BLaER1 treated with 17β-estradiol and CSF1 and Interleukin-3, amounts not matched to agents 10 nM and 100 nM (cell line): ENCODE measurements around the gene ZNF467.

Source experiments
- H3K27ac ChIP-seq, 11 experiments: shearing (Covaris generic); formaldehyde crosslinking; 2 replicates each; pipeline ENCODE4 v1.8.1; 2022
- H3K27me3 ChIP-seq, 11 experiments: shearing (Covaris generic); formaldehyde crosslinking; 2 replicates each; pipeline ENCODE4 v1.8.1; 2022
- H3K36me3 ChIP-seq, 11 experiments: shearing (Covaris generic); formaldehyde crosslinking; 2 replicates each; pipeline ENCODE4 v1.8.1; 2022
- H3K4me1 ChIP-seq, 10 experiments: shearing (Covaris generic); formaldehyde crosslinking; 2 replicates each; pipeline ENCODE4 v1.8.1; 2022
- H3K4me2 ChIP-seq, 11 experiments: shearing (Covaris generic); formaldehyde crosslinking; 2 replicates each; pipeline ENCODE4 v1.8.1; 2022
- H3K4me3 ChIP-seq, 10 experiments: shearing (Covaris generic); formaldehyde crosslinking; 2 replicates each; pipeline ENCODE4 v1.8.1; 2022
- H3K9ac ChIP-seq, 11 experiments: shearing (Covaris generic); formaldehyde crosslinking; 2 replicates each; pipeline ENCODE4 v1.8.1; 2022
- H3K9me3 ChIP-seq, 11 experiments: shearing (Covaris generic); formaldehyde crosslinking; replicated peaks in 1 of 11; 2 replicates each; pipeline ENCODE4 v1.8.1; 2022
- H4K20me1 ChIP-seq, 11 experiments: shearing (Covaris generic); formaldehyde crosslinking; 2 replicates each; pipeline ENCODE4 v1.8.1; 2022
- Cebpa-rat ChIP-seq, 11 experiments: shearing (Covaris generic); IDR thresholded peaks; 2 replicates each; pipeline ENCODE4 v1.8.1; 2022

ZNF467 gene

GRCh38 chr7:149760538-149760937, 12.8 kb downstream of the ZNF467 start:
- Histone ChIP-seq H3K27ac (no peak overlapping the region), H3K9me3 (peaks cover 0 to 12% (median 6%) of the 10 kb centered on the region in 11 experiments; a peak in 16 of 22 replicates), H3K9ac (no peak overlapping the region), H3K4me1 (peaks cover 0 to under 1% (median 0%) of the 10 kb centered on the region in 10 experiments; a peak in 2 of 20 replicates), H3K4me3 (no peak overlapping the region), H3K27me3 (no peaks in the 10 kb centered on the region), H4K20me1 (peaks cover 0 to 40% (median 10%) of the 10 kb centered on the region in 11 experiments; a peak in 9 of 22 replicates), H3K36me3 (peaks cover 13 to 23% (median 18%) of the 10 kb centered on the region in 11 experiments; a peak in 21 of 22 replicates), H3K4me2 (no peak overlapping the region)
- TF ChIP-seq Cebpa-rat (IDR thresholded peaks at IDR 0.05) = no peak

GRCh38 chr7:149759093-149759860, 14.1 kb downstream of the ZNF467 start:
- peaks cover 0 to 27% (median under 1%) of the 10 kb centered on the region in 11 experiments; a peak in 9 of 22 replicates for H4K20me1 ChIP-seq
- H3K4me3 ChIP-seq = no peak overlapping the region
- peaks cover 0 to 6% (median 0%) of the 10 kb centered on the region in 10 experiments; a peak in 2 of 20 replicates for H3K4me1 ChIP-seq
- H3K9ac ChIP-seq = no peak overlapping the region
- TF ChIP-seq Cebpa-rat (IDR thresholded peaks at IDR 0.05) = no peak
- H3K36me3 ChIP-seq = peaks cover under 1 to 10% (median 5%) of the 10 kb centered on the region in 11 experiments; a peak in 17 of 22 replicates
- H3K9me3 ChIP-seq = peaks cover 0 to 2% (median 0%) of the 10 kb centered on the region in 11 experiments; a peak in 1 of 22 replicates
- H3K27me3 ChIP-seq = no peaks in the 10 kb centered on the region
- no peak overlapping the region for H3K27ac ChIP-seq
- H3K4me2 ChIP-seq = no peak overlapping the region

- Histone ChIP-seq H3K9ac (no peak overlapping the region), H3K9me3 (peaks cover 0 to 5% (median 0%) of the 10 kb centered on the region in 11 experiments; a peak in 1 of 22 replicates), H3K4me1 (peaks cover 0 to 23% (median 14%) of the 10 kb centered on the region in 10 experiments; a peak in 16 of 20 replicates), H3K4me2 (peak overlapping the region in 2 of 11 experiments; percentile 42 to 53; a peak in 3 of 22 replicates), H3K27me3 (no peaks in the 10 kb centered on the region), H4K20me1 (no peaks in the 10 kb centered on the region; a peak in 1 of 22 replicates), H3K36me3 (no peaks in the 10 kb centered on the region), H3K4me3 (no peak overlapping the region), H3K27ac (no peak overlapping the region)
- TF ChIP-seq Cebpa-rat (IDR thresholded peaks at IDR 0.05) = no peak
Measured at GRCh38 chr7:149753375-149754233, 19.8 kb downstream of the ZNF467 start.

- Histone ChIP-seq H3K4me1 (peaks cover 0 to 24% (median 16%) of the 10 kb centered on the region in 10 experiments; a peak in 17 of 20 replicates), H3K4me2 (peak overlapping the region in 2 of 11 experiments; percentile 42 to 53; a peak in 5 of 22 replicates), H3K4me3 (no peak overlapping the region), H3K27ac (no peak overlapping the region), H3K9ac (no peak overlapping the region), H3K9me3 (peaks cover 0 to 5% (median 0%) of the 10 kb centered on the region in 11 experiments; a peak in 1 of 22 replicates), H3K27me3 (no peaks in the 10 kb centered on the region), H3K36me3 (no peaks in the 10 kb centered on the region), H4K20me1 (no peaks in the 10 kb centered on the region; a peak in 1 of 22 replicates)
- no peak for TF ChIP-seq Cebpa-rat (IDR thresholded peaks at IDR 0.05)
Measured at GRCh38 chr7:149752646-149753045, 20.7 kb downstream of the ZNF467 start.

- Histone ChIP-seq H3K9me3 (peaks cover 0 to 5% (median 0%) of the 10 kb centered on the region in 11 experiments; a peak in 1 of 22 replicates), H3K4me1 (peaks cover 0 to 25% (median 16%) of the 10 kb centered on the region in 10 experiments; a peak in 17 of 20 replicates), H3K4me2 (peak overlapping the region in 2 of 11 experiments; percentile 19 to 34; a peak in 3 of 22 replicates), H4K20me1 (no peaks in the 10 kb centered on the region; a peak in 1 of 22 replicates), H3K27ac (no peak overlapping the region), H3K27me3 (no peaks in the 10 kb centered on the region), H3K9ac (no peak overlapping the region), H3K36me3 (no peaks in the 10 kb centered on the region), H3K4me3 (no peak overlapping the region)
- no peak for TF ChIP-seq Cebpa-rat (IDR thresholded peaks at IDR 0.05)
Measured at GRCh38 chr7:149751043-149751775, 22.2 kb downstream of the ZNF467 start.

- Histone ChIP-seq H3K9me3 (peaks cover 0 to 5% (median 0%) of the 10 kb centered on the region in 11 experiments; a peak in 1 of 22 replicates), H3K9ac (no peak overlapping the region), H3K4me2 (peak overlapping the region in 1 of 11 experiments; percentile 0; a peak in 1 of 22 replicates), H3K4me3 (no peak overlapping the region), H3K27ac (no peak overlapping the region), H3K4me1 (peaks cover 0 to 25% (median 16%) of the 10 kb centered on the region in 10 experiments; a peak in 17 of 20 replicates), H3K27me3 (no peaks in the 10 kb centered on the region), H4K20me1 (no peaks in the 10 kb centered on the region; a peak in 1 of 22 replicates), H3K36me3 (no peaks in the 10 kb centered on the region)
- TF ChIP-seq Cebpa-rat (IDR thresholded peaks at IDR 0.05) = no peak
Measured at GRCh38 chr7:149750122-149750845, 23.1 kb downstream of the ZNF467 start.

- peaks cover 0 to 5% (median 0%) of the 10 kb centered on the region in 11 experiments; a peak in 1 of 22 replicates for H3K9me3 ChIP-seq
- no peak overlapping the region for H3K9ac ChIP-seq
- H3K27ac ChIP-seq = no peak overlapping the region
- no peaks in the 10 kb centered on the region for H3K27me3 ChIP-seq
- H3K4me1 ChIP-seq = peaks cover 0 to 22% (median 15%) of the 10 kb centered on the region in 10 experiments; a peak in 17 of 20 replicates
- H4K20me1 ChIP-seq = no peaks in the 10 kb centered on the region; a peak in 1 of 22 replicates
- no peak overlapping the region for H3K4me3 ChIP-seq
- no peaks in the 10 kb centered on the region for H3K36me3 ChIP-seq
- peak overlapping the region in 2 of 11 experiments; percentile 21 to 23; a peak in 1 of 22 replicates for H3K4me2 ChIP-seq
- no peak for TF ChIP-seq Cebpa-rat (IDR thresholded peaks at IDR 0.05)
Measured at GRCh38 chr7:149748076-149748874, 25.1 kb downstream of the ZNF467 start.
